Measurements from ENCODE around the gene RLN3. TPM values are rescaled to one million over a fixed set of nuclear protein-coding genes. Genes with fewer than 3 reads are reported as not detected.

The RLN3 gene
- total RNA-seq, 1 donor from 2014 or later: not detected

DNA sequence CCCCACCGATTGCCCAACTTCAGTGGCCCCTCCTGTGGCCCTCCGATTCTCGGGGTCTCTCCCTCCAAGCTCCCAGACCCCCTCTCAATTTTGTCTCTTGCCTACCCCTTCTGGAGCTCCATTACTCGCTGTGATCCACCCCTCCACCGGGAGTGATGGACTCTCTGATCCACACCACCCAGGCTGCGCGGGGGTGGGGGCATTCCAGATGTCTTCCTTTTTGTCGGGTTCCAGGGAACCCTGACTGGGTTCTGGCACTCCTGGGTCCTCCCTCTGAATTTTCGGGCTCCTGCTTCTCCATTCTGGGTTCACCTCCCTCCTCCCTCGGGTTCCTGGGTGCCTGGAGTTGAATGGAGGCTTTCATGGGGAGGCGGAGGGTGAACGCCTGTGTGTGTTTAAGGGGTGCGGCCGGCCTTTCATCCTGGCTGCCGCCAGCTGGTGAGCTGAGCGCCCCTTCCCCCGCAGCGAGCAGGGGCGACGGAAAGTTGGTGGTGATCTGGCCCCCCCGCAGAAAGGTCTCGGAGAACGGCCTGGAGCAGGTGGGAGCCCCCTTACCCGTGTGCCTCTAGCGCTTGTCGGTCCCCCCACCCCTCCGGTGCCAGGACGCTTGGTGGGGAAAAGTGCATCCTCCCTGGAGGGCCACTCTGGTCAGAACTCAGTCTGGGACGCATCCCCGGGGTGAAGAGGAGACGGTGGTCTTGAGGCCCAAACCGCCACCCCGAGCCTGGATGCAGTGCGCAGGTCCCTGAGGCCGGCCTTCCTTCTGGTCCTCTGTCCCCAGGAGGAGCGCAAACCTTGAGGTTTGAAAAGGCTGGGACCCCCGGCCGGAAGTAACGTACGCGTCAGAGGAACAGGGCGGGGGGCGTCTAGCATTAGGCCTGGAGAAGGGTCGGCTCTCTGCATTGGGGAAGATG lies 46.2 kb downstream of the RLN3 start:
- DNase-seq (ENCODE audit: low spot score): no peak

DNA sequence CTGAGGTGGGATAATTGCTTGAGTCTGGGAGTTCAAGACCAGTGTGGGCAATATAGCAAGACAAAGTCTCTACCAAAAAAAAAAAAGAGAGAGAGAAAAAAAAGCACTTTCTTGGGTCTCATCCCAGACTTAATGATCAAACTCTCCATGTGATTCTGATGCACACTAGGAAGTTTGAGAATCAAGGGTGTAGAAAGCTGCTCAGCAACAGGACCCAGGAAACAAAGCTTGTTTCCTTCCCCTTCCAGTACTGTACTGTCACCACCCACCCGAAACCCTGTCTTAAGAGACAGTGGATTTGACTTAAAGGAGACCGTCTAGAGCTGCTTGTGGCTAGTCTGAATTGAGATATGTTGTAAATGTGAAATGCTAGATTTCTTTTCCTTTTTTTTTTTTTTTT lies 50.5 kb downstream of the RLN3 start:
- no peak for DNase-seq (ENCODE audit: low spot score)

Other genes with a start within 250 kb of the RLN3 start
- gene ZSWIM4, start 232.7 kb upstream of the RLN3 start, total RNA-seq: 5.2 TPM
- gene NANOS3, start 151.0 kb upstream of the RLN3 start, total RNA-seq: not detected
- gene BRME1, start 122.0 kb upstream of the RLN3 start, total RNA-seq: 0.67 TPM
- gene CC2D1A, start 121.9 kb upstream of the RLN3 start, total RNA-seq: 30.2 TPM
- gene PODNL1, start 89.7 kb upstream of the RLN3 start, total RNA-seq: 0.93 TPM
- gene DCAF15, start 75.6 kb upstream of the RLN3 start, total RNA-seq: 17.5 TPM
- gene RFX1, start 21.8 kb upstream of the RLN3 start, total RNA-seq: 12.2 TPM
- gene IL27RA, start 3.6 kb downstream of the RLN3 start, total RNA-seq: 8.5 TPM
- not detected for gene PALM3, start 33.9 kb downstream of the RLN3 start, total RNA-seq
- gene MISP3, start 44.6 kb downstream of the RLN3 start, total RNA-seq: 1.7 TPM
- gene C19orf67, start 57.6 kb downstream of the RLN3 start, total RNA-seq: not detected
- 32.3 TPM for gene SAMD1, start 62.6 kb downstream of the RLN3 start, total RNA-seq
- 160 TPM for gene PRKACA, start 89.6 kb downstream of the RLN3 start, total RNA-seq
- gene ASF1B, start 108.4 kb downstream of the RLN3 start, total RNA-seq: 0.87 TPM
- 27.1 TPM for gene ADGRL1, start 178.0 kb downstream of the RLN3 start, total RNA-seq